Femur (tissue), 1 donor: ENCODE results near the gene PRR19.
A peak's percentile ranks its signal among the peaks of the same experiment; 100 is the strongest.

Experiments used
- DNase-seq: peaks from one replicate; pipeline ENCODE4 v3.0.0-alpha.2; 2017

PRR19 gene

DNA sequence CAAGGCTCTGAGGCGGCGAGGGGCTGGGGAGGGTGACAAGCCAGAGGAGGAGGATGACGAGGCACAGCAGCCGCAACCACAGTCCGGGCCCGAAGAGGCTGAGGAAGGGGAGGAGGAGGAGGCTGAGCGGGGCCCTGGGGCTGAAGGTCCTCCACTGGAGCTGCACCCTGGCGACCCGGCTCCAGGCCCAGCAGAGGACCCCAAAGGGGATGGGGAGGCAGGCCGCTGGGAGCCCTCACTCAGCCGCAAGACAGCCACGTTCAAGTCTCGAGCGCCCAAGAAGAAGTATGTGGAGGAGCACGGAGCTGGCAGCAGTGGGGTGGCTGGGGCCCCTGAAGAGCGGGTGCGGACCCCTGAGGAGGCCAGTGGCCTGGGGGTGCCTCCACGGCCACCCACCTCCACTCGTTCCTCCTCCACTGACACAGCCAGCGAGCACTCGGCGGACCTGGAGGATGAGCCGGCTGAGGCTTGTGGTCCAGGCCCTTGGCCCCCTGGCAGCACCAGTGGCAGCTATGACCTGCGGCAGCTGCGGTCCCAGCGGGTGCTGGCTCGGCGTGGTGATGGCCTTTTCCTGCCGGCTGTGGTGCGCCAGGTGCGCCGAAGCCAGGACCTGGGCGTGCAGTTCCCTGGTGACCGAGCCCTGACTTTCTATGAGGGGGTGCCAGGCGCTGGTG, 29.9 kb upstream of the PRR19 start:
- DNase-seq: peak; percentile 18

DNA sequence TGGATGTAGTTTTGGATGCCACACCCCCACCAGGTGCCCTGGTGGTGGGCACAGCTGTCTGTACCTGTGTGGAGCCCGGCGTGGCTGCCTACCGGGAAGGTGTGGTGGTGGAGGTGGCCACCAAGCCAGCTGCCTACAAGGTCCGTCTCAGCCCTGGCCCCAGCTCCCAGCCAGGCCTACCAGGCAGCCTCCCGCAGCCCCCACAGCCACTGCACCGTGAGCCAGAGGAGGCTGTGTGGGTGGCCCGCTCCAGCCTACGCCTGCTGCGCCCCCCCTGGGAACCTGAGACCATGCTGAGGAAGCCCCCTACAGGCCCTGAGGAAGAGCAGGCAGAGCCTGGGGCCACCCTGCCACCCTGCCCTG, 29.4 kb upstream of the PRR19 start:
- DNase-seq: peak; percentile 23

DNA sequence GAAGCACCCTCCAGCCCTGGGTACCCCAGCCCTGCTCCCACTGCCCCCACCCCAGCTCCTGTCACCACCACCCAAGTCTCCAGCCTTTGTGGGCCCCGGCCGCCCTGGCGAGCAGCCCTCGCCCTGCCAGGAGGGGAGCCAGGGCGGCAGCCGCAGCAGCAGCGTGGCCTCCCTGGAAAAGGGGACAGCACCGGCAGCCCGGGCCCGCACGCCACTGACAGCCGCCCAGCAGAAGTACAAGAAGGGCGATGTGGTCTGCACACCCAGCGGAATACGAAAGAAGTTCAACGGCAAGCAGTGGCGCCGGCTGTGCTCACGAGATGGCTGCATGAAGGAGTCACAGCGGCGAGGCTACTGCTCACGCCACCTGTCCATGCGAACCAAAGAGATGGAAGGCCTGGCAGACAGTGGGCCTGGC, 28.9 kb upstream of the PRR19 start:
- DNase-seq: no peak

DNA sequence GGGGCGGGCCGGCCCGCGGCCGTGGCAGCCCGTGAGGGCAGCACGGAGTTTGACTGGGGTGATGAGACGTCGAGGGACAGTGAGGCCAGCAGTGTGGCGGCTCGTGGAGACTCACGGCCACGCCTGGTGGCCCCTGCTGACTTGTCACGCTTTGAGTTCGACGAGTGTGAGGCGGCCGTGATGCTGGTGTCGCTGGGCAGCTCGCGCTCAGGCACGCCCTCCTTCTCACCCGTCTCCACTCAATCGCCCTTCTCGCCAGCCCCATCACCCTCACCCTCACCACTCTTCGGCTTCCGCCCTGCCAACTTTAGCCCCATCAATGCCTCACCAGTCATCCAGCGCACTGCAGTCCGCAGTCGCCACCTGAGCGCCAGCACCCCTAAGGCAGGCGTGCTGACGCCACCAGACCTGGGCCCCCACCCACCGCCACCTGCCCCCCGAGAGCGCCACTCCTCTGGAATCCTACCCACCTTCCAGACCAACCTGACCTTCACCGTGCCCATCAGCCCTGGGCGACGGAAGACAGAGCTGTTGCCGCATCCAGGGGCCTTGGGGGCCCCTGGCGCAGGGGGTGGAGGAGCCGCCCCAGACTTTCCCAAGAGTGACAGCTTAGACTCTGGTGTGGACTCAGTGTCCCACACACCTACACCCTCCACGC, 28.4 kb upstream of the PRR19 start:
- no peak for DNase-seq

DNA sequence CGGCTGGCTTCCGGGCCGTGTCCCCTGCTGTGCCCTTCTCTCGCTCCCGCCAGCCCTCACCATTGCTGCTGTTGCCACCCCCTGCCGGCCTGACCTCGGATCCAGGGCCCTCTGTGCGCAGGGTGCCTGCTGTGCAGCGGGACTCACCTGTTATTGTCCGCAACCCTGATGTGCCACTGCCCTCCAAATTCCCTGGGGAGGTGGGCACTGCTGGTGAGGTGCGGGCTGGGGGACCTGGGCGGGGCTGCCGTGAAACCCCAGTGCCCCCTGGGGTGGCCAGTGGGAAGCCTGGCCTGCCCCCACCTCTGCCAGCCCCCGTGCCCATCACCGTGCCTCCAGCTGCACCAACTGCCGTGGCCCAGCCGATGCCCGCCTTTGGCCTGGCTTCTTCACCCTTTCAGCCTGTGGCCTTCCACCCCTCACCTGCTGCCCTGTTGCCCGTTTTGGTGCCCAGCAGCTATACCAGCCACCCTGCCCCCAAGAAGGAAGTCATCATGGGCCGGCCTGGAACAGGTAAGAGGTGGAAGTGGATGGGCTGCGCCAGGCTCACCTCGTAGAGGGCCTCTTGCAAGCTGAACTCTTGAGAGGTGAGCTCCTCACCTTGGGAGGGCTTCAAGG, 27.8 kb upstream of the PRR19 start:
- DNase-seq: no peak

DNA sequence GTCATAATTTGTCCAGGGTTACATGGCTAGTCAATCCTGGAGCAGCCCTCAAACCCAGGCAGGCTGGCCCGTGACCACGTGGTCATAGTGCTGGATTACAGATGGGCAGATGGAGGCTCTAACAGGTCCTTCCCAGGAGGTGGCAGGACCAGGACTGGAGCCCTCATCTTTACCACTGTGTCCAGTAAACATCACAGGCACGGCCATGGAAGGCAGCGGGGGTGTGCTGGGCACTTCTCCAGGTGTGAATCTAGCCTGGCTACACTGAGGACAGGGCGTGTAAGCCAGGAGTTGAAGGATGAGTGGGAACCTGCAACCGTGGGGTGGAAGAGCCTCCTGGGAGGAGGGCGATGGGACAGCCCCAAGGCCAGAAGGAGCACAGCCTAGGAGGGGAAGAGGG, 26.8 kb upstream of the PRR19 start:
- DNase-seq: no peak

DNA sequence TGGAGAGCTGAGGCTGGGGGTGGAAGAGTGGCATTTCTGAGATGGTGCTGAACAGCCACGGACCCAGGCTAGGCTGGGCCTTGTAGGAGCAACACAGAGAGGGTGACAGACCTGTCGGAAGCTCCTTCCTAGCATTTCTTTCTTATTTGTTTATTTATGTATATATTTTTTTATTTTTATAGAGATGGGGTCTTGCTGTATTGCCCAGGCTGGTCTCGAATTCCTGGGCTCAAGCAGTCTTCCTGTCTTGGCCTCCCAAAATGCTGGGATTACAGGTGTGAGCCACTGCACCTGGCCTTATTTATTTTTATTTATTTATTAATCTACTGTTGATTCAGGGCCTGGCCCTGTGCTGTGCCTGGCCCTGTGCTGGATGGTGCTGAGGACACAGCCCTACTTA, 26.4 kb upstream of the PRR19 start:
- DNase-seq: no peak

DNA sequence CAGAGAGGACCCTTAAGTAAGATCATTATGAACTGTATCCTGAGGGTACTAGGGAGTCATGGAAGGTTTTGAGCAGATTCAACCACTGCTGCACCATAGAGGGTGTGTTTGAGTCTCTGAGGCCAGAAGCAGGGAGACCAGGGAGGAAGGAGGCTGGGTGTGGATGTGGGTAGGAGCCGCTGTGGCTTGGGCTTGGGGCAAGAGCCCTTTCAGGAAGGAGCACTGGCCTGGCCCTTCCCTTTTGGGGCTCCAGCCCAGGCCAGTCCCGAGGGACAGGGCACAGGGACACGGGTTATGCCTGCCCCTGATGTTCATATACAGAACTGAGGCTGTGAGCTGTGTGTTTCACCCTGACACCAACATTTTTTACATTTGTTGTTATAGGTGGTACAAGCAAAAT, 25.6 kb upstream of the PRR19 start:
- peak; percentile 21 for DNase-seq

DNA sequence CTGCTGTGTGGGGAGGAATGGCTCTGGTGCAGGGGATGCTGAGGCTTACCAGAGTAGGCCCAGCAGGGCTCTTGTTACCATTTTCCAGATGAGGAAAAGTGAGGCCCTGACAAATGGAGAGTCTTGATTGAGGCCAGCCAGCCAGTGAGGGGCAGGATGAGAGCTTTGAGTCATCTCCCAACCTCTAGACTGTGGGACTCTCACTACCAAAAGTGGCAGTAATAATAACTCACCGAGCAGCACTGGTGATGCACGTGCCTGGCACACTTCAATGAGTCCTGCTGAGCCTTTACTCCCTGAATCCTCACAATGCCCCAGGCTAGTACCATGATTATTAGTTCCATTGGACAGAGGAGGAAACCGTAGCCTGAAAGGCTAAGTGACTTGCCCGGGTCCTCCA, 25.1 kb upstream of the PRR19 start:
- no peak for DNase-seq

DNA sequence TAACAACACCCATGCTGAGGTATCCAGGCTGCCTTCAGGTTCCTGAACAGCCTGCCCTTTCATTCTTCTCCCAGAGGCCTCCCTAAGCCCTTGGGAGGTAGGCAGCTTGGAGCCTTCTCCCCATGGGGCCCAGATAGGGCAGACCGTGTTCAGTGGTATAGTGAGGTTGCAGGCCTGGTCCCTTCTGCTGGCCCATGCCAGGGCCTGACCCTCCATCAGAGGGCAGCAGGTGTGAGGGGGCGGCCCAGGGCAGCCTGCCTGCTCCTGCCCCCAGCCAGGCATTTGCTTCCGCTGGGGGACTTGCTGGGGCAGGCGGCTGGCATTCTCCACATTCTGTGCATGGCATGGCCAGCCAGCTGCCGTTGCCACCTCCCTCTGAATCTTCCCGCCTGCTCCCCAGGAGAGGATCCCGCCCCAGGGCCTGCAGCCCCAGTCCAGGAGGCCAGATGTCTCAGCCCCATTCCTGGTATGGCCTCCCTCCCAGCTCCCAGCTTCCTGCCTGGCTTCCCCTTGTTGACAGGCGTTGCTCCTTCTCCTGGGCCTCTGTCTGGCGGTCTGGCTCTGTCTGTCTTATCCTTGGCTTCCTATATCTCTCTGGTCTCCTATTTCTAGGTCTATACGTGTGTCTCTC, 24.0 kb upstream of the PRR19 start:
- DNase-seq: peak; percentile 78

DNA sequence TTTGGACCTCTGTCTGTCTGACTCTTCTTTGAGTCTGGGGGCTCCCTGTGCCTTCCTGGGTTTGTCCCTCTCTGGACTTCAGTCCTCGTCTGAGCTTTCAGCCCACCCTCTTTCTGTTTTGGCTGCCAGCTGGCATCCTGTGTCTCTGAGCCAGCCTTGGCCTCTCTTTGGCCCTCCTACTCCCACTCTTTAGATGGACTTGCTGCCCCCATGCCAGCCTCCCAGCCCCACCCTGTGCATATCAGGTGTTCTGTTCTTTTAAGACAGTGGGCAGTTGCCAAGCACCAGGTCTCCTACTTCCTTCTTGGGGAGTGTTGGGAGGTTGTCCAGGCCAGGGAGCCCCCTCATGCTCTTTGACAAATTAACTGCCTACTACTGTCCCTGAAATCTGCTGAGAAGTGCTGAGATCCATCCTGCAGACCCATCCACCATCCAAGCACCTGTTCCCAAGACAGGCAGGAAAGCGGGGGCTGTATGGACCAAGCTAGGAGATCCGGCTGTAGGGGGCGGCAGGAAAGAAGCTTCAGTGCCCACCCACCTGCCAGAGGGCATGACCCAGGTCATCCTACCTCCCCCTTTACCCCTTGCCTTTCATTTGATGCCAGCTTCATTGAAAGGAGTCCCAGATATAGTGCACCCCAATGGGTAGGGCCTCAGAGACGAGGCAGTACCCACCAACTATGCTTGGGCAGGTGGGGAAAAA, 23.3 kb upstream of the PRR19 start:
- DNase-seq: peak; percentile 60

DNA sequence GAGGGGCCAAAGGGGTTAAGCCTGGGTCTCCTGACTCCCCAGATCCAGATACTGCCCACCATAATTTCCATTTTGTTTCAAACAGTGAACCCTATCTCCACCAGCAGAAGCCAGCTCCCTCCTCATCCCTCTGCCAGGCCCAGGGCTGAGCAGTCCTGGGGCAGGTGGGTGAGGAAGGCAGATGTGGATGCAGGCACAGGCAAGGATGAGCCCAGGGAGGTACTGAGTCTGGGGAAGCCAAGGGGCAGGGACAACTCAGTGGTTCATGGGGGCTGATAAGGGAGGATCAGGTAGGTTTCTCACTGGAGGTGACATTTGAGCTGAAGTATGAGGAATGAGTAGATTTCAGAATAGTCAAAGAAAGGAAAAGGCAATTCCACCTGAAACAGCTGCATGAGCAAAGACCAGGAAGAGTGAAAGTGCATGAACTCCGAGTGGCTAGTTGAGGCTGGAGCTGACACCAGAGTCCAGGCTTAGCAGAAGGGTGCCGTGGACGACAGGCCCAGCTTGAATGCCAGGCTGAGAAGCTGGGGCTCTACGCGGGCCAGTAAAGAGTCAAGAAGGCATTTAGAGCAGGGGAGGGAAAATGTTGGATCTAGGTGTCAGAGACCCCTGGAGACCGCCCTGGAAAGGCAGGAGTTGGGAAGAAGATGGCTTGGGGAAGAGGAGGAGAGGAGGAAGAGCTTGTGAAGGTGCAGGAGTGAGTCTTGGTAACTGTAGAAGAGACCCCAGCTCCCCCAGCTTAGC, 22.6 kb upstream of the PRR19 start:
- DNase-seq: peak; percentile 22

DNA sequence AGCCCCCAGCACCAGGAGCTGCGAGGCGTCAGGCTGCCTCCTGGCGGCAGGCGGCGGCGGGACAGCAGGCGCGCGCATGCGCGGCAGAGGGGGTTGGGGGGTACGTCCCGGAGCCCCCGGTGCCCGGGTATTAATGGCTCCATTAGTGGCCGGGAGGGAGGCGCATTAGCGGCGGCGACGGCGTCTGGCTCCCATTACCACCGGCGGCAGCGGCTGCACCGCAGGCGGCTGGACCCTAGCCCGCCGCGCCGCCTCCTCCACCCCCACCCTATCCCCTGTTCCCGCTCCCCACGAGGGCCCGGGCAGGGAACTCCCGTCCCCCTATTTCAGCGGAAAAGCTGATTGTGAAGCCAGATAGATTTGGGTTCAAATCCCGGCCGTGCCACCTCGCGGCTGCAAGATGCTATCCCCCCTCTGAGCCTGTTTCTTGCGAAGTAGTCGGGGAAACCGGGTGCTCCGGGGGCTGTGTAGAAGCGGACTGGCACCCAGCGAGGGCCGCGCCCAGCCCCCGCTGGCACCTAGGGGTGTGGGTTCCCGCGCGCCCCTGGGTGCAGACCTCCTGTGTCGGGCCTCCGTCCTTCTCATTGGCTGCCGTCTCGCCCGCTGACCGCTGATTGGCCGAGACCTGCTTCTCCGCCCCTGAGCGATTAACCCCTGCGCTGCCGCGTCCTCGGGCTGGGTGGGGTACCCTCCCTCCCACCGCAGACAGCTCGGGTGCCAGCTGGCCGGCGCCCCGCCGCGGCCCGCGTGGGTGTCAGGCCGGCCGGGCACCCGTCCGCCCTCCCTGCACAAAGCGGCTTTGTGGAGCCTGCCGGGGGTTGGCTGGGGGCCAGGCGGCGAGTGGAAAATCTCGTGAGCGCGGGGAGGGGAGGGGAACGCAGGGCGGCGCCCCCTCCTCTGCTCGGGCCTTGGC, 21.8 kb upstream of the PRR19 start:
- DNase-seq: peak; percentile 96

DNA sequence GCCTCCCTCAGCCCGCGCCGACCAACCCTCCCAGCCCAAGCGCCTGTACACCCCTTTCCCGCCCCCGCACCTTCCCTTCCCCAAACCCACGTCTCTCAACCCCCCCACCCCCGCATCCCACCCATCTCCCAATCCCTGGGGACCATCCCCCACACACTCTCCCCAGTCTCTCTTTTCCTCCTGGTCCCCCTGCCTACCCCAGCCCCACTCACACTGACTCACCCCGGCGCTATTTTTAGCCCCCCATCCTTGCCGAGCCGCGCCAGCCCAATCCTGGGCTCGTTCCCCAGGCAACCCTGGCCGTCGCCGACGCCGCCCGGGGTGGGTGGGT, 21.2 kb upstream of the PRR19 start:
- DNase-seq: no peak

DNA sequence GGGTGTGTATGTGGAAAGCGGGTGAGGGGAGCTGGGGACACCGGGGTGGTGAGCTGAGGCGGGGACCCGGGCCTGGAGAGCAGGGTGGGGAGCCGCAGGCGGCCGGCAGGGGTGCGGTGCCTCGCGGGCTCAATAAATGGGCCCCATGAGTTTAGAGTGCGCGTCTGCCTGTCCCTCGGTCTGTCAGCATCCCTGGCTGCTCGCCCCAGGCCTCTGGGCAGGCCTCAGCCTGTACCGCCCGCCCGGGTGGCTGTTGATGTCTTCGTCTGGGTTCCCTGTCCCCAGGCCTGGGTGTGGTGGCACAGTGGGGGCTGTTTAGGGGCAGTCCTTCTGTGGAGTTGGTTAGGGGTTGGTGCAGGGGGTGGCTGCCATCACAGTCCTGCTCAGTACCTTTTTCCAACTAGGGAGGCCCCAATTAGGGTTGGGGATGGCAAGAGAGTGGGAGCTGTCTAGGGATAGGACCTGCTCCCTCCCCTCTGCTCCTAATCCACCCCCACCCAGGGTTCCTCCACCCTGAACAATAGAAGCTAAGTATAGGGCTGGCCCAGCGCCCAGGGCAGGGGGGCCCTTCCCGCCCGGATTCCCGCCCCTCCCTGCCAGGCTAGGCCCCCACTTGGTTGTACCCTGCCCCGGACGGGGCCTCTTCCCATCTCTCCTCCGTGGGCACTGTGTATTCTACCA, 20.6 kb upstream of the PRR19 start:
- peak; percentile 83 for DNase-seq

DNA sequence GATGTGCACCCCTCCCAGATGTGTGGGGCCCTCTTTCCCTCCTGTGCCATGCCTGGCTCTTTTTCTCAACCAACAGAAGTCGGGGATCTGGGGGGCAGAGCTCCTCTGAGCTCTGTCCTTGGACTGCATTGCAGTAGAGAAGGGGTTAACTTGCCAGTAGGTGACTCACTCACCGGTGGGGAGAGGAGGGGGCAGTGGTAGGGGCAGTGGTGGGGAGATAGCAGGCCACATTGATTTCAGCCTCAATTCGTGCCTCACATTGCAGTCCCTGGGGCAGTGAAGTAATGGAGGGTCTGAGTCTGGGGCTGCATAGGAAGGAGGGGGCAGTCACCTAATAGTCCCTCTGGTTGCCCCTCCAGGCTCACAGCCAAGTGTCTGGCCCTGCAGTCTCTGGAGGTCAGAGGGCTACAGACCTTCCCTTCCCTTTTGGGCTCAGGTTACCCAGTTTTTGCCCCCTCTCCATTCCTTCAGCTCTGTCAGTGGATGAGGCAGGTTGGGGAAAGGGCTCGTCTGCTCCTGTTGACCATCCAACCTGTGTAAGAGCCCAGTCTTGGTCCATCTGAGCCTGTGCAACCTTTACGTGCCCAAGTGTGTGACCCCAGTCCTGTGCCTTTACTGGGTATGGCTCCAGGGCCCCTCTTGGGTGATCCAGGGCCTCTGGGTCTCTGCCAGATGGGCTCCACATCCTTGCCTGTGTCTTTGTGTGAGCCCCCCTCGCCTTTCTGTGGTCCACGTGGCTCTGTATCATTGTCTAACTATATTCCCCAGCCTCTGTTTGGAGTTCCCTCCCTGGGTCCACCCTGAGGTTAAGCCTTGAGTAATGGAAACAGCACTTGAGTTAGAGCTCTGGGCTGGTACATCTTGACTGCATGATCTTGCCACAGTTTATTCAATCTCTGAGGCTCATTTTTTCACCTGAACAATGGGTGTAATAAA, 19.8 kb upstream of the PRR19 start:
- peak; percentile 71 for DNase-seq

DNA sequence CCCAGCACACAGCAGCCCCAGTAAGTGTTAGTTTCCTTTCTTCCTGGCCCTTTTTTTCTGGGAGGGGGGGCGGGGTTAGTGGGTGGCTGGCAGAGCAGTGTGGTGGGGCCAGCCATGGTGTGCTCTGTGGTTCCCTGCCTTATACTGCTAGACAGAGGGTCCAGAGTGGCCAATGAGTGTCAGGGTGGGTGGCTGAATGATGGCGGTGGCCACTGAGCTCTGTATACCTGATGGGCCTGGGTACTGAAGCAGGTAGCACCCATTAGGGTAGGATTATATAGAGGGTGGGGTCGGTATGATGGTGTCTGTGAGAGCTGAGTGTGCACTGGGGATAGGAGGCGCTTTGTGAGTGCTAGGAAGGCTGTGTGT, 19.1 kb upstream of the PRR19 start:
- DNase-seq: peak; percentile 51

DNA sequence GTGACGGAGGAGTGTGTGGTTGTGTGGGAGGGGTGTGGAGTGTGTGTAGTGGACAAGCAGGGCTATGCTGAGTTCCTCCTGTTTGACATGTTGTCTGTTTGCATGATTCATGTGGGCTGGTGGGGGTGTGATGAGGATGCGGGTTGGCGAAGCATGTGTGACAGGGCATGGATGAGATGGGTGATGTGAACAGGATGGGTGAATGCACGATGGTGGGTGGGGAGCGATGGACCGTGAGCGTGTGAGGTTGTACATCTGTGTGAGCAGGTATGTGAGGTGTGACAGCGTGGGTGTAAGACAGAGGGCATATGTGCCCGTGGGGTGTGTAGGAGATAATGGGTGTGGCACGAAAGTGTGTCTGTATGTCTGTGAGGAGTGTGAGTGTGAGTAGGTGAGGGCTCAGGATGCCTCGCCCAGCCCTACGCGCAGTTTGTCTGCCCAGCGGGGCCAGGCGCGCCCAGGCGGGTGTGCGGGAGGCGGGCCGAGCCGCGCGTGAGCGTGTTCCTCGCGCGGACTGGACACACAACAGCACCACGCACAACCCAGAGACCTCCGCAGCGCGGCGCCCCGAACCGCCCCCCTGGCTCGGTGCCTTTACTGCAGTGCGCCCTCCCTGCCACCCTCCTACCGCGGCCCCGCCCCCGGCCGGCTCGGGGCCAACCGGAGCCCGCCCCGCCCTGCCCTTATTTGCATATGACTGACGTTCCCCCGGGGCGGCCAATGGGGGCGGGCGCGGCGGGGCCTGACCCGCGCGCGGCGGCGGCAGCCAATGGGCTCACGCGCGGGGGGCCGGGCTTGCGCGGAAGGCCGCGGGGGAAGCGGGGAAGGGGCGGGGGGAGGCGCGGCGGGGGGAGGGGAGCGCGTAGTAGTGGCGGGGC, 18.5 kb upstream of the PRR19 start:
- peak; percentile 98 for DNase-seq

DNA sequence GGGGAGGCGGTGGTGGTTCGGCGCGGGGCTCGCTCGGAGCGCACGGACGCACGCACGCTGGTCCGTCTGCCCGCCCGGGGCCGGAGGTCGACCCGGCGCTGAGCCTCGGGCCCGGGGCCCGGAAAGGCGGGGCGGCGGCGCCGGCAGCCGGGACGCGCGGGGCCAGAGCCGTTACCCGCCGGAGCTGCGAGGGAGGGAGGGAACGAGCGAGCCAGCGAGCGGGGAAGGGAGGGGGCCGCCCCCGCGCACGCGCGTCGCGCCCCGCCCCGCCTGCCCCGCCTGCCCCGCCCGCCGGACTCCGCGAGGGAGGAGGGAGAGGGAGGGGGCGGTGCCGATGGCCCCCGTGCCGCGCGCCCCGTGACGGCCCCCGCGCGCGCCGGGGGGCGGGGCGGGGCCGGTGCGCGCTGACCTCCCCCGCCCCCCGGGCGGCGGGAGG, 17.8 kb upstream of the PRR19 start:
- DNase-seq: peak; percentile 91
